ENCODE measurements around the gene ARID1B. TPM values are rescaled to one million over a fixed set of nuclear protein-coding genes. Genes with fewer than 3 reads are reported as not detected.

The ARID1B gene
- total RNA-seq, 1 experiment from 2014 or later: 58.8 TPM

DNA sequence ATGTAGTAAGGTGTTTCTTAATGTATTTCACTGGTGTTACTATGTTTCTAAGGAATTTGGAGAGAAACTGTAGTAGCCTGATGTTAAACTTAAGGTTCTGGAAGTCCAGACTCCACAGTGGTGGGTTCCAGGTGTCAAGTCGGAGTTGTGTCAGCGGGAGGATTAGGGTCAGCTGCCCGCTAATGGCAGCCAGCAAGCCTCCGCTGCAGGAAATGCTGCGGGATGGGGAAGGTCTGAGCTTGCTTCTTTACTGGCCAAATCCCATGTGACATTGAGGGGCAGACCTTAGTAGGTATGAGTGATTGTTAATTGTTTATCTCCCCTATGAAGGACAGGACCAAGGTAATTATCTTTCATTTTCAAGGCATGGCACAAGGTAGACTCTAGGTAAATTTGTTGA is 3.7 kb upstream of the ARID1B start:
- Mint-ChIP-seq H3K9me3 (ENCODE audit: unreplicated experiment) (no peaks in the 10 kb centered on the region), H3K36me3 (ENCODE audit: insufficient read depth, unreplicated experiment) (no peaks in the 10 kb centered on the region), H3K27ac (ENCODE audit: unreplicated experiment) (no peak overlapping the region), H3K4me1 (ENCODE audit: low read depth, unreplicated experiment) (no peaks in the 10 kb centered on the region), H3K4me3 (ENCODE audit: unreplicated experiment) (no peak overlapping the region), H3K27me3 (ENCODE audit: insufficient read depth, unreplicated experiment) (no peaks in the 10 kb centered on the region)
- CTCF ChIA-PET: no interaction called here
- no peak overlapping the region for H3K4me3 ChIP-seq (ENCODE audit: low read depth, low read length)
- no peak for DNase-seq
- POLR2A ChIA-PET: no interaction called here
- intact Hi-C loops (cut with micrococcal nuclease; ENCODE audit: unreplicated experiment): loop anchor here (10.0 kb wide), 1 partner anchor 411 kb away; no protein-coding TSS in a partner anchor
- no peaks in the 10 kb centered on the region for H3K36me3 ChIP-seq (ENCODE audit: control insufficient read depth, insufficient read depth, low read length)
- H3K4me1 ChIP-seq: peaks cover 10% of the 10 kb centered on the region
- BruUV-seq (replicated peaks): no TSS peak
- TF ChIP-seq, protein P1, sequence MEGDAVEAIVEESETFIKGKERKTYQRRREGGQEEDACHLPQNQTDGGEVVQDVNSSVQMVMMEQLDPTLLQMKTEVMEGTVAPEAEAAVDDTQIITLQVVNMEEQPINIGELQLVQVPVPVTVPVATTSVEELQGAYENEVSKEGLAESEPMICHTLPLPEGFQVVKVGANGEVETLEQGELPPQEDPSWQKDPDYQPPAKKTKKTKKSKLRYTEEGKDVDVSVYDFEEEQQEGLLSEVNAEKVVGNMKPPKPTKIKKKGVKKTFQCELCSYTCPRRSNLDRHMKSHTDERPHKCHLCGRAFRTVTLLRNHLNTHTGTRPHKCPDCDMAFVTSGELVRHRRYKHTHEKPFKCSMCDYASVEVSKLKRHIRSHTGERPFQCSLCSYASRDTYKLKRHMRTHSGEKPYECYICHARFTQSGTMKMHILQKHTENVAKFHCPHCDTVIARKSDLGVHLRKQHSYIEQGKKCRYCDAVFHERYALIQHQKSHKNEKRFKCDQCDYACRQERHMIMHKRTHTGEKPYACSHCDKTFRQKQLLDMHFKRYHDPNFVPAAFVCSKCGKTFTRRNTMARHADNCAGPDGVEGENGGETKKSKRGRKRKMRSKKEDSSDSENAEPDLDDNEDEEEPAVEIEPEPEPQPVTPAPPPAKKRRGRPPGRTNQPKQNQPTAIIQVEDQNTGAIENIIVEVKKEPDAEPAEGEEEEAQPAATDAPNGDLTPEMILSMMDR (IDR thresholded peaks at IDR 0.05; ENCODE audit: insufficient read depth in 1 of 2, low read depth in 1 of 2, low read length in 1 of 2, severe bottlenecking in 1 of 2, unreplicated experiment in 1 of 2): no peak
- H3K9me3 ChIP-seq: no peaks in the 10 kb centered on the region
- H3K27me3 ChIP-seq (replicated peaks; ENCODE audit: control insufficient read depth, insufficient read depth, low read length): no peaks in the 10 kb centered on the region

DNA sequence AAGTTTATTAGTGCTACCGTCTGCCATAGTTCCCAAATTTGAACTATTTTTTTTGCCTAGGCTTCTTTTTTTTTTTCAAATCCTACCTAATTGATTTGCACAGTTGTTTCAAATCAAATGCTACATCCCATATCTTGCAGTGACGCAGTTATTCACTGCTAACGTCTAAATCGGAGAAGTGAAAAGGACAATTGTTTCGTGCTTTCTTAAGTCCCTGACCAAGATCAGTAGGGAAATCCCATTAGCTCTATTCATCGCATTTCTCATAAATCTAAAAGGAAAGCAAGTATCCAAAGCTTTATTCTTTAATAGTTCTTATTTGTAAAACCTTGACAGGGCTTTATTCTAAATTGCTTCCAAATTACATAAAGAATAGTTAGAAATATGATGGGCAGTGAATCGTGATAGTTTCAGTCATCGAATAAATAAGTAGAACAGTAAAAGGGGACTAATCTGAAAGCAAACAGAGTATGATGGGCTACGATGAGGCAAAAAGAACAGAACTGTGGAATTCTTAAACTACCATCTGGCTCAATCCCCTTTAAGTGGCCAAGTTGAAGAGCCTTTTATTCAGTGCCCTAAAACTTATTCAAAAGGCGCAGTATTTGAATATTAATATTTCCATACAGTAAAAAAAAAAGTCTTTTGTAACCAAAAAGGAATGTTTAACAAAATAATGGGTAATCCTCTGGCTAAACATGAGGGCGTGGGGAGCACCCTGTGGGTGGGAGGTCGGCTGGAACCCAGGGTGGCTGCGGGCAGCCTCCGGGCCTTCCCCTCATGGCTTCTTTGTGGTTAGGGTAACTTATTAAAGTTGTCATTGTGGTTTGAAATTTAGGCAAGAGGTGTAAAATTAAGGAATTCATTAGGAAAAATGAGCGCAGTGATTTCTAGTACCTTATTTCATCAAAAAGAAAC is 3.0 kb upstream of the ARID1B start:
- Mint-ChIP-seq H3K4me3 (ENCODE audit: unreplicated experiment) (no peak overlapping the region), H3K4me1 (ENCODE audit: low read depth, unreplicated experiment) (no peaks in the 10 kb centered on the region), H3K27me3 (ENCODE audit: insufficient read depth, unreplicated experiment) (no peaks in the 10 kb centered on the region), H3K9me3 (ENCODE audit: unreplicated experiment) (no peaks in the 10 kb centered on the region), H3K27ac (ENCODE audit: unreplicated experiment) (no peak overlapping the region), H3K36me3 (ENCODE audit: insufficient read depth, unreplicated experiment) (no peaks in the 10 kb centered on the region)
- H3K27me3 ChIP-seq (replicated peaks; ENCODE audit: control insufficient read depth, insufficient read depth, low read length): no peaks in the 10 kb centered on the region
- H3K4me1 ChIP-seq: peaks cover 10% of the 10 kb centered on the region
- H3K36me3 ChIP-seq (ENCODE audit: control insufficient read depth, insufficient read depth, low read length): no peaks in the 10 kb centered on the region
- TF ChIP-seq, protein P1 (IDR thresholded peaks at IDR 0.05; ENCODE audit: insufficient read depth in 1 of 2, low read depth in 1 of 2, low read length in 1 of 2, severe bottlenecking in 1 of 2, unreplicated experiment in 1 of 2): no peak
- no peaks in the 10 kb centered on the region for H3K9me3 ChIP-seq
- no TSS peak for BruUV-seq (replicated peaks)
- DNase-seq: no peak
- CTCF ChIA-PET: no interaction called here
- intact Hi-C loops (cut with micrococcal nuclease; ENCODE audit: unreplicated experiment): loop anchor here (10.0 kb wide), 1 partner anchor 411 kb away; no protein-coding TSS in a partner anchor
- no peak overlapping the region for H3K4me3 ChIP-seq (ENCODE audit: low read depth, low read length)
- POLR2A ChIA-PET: no interaction called here

DNA sequence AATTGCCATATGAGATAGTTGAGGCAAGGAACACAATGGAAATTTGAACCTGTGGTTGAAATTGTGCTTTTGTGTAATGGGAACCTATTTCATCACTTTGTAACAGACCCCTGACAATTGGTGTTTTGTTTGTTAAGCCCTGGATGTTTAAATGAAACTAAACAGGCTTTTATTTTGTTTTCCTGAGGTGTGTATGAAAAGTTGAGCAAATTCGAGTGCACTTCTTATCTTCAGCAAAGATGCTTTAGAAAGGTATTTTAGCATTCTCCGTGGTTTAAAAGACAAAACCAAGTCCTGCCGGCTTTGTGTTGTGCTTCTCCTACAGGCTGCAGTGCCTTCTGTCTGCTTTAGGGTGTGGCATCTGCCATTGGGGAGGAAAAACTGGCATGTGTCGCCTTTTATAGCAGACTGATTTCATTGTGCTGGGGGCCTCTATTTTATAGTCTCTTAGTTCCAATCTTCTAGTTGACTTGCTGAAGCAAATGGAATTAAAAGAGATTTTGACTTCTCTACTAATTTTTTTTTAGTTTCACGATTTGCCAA is 2.2 kb upstream of the ARID1B start:
- CTCF ChIA-PET: no interaction called here
- POLR2A ChIA-PET: no interaction called here
- Mint-ChIP-seq H3K27ac (ENCODE audit: unreplicated experiment) (no peak overlapping the region), H3K4me1 (ENCODE audit: low read depth, unreplicated experiment) (no peaks in the 10 kb centered on the region), H3K27me3 (ENCODE audit: insufficient read depth, unreplicated experiment) (no peaks in the 10 kb centered on the region), H3K4me3 (ENCODE audit: unreplicated experiment) (no peak overlapping the region), H3K9me3 (ENCODE audit: unreplicated experiment) (no peaks in the 10 kb centered on the region), H3K36me3 (ENCODE audit: insufficient read depth, unreplicated experiment) (no peaks in the 10 kb centered on the region)
- H3K4me1 ChIP-seq: peaks cover 10% of the 10 kb centered on the region
- no peaks in the 10 kb centered on the region for H3K27me3 ChIP-seq (replicated peaks; ENCODE audit: control insufficient read depth, insufficient read depth, low read length)
- DNase-seq: no peak
- no peaks in the 10 kb centered on the region for H3K9me3 ChIP-seq
- intact Hi-C loops (cut with micrococcal nuclease; ENCODE audit: unreplicated experiment): loop anchor here (5.0 to 10.0 kb wide), 2 partner anchors 213 to 410 kb away; no protein-coding TSS in a partner anchor
- no TSS peak for BruUV-seq (replicated peaks)
- H3K4me3 ChIP-seq (ENCODE audit: low read depth, low read length): no peak overlapping the region
- H3K36me3 ChIP-seq (ENCODE audit: control insufficient read depth, insufficient read depth, low read length): no peaks in the 10 kb centered on the region
- TF ChIP-seq, protein P1 (IDR thresholded peaks at IDR 0.05; ENCODE audit: insufficient read depth in 1 of 2, low read depth in 1 of 2, low read length in 1 of 2, severe bottlenecking in 1 of 2, unreplicated experiment in 1 of 2): no peak

Measured in Caco-2 (cell line).